NK-92 (cell line): ENCODE measurements around the gene UBR4.

Experiments used
- DNase-seq: peaks from one replicate; lab custom pipeline; 2025; ENCODE audit not compliant: unreplicated experiment; lab: John Stamatoyannopoulos, UW

Gene UBR4

GRCh38 chr1:19074361-19074901, 135.6 kb downstream of the UBR4 start:
- DNase-seq: no peak

- no peak for DNase-seq
Measured at GRCh38 chr1:19073311-19074186, 136.5 kb downstream of the UBR4 start.

GRCh38 chr1:19072285-19072981, 137.6 kb downstream of the UBR4 start:
- no peak for DNase-seq

GRCh38 chr1:19071674-19072281, 138.3 kb downstream of the UBR4 start:
- DNase-seq: no peak

GRCh38 chr1:19070891-19071621, 139.0 kb downstream of the UBR4 start:
- DNase-seq: no peak

- no peak for DNase-seq
Measured at GRCh38 chr1:19070197-19070651, 139.8 kb downstream of the UBR4 start.

- DNase-seq: no peak
Measured at GRCh38 chr1:19068639-19069276, 141.3 kb downstream of the UBR4 start.

- DNase-seq: no peak
Measured at GRCh38 chr1:19067912-19068638, 142.0 kb downstream of the UBR4 start.

GRCh38 chr1:19067182-19067911, 142.7 kb downstream of the UBR4 start:
- no peak for DNase-seq

- DNase-seq: no peak
Measured at GRCh38 chr1:19066874-19067181, 143.2 kb downstream of the UBR4 start.

- DNase-seq: no peak
Measured at GRCh38 chr1:19066248-19066873, 143.7 kb downstream of the UBR4 start.

- DNase-seq: no peak
Measured at GRCh38 chr1:19065526-19066247, 144.4 kb downstream of the UBR4 start.

- DNase-seq: no peak
Measured at GRCh38 chr1:19064906-19065450, 145.1 kb downstream of the UBR4 start.

GRCh38 chr1:19063122-19063521, 146.9 kb downstream of the UBR4 start:
- DNase-seq: no peak

- DNase-seq: no peak
Measured at GRCh38 chr1:19062258-19063029, 147.6 kb downstream of the UBR4 start.

GRCh38 chr1:19061798-19062197, 148.3 kb downstream of the UBR4 start:
- no peak for DNase-seq

- DNase-seq: no peak
Measured at GRCh38 chr1:19061343-19061742, 148.7 kb downstream of the UBR4 start.
